Measurements from ENCODE around the gene USP40. TPM values are rescaled to one million over a fixed set of nuclear protein-coding genes. Genes with fewer than 3 reads are reported as not detected.

USP40 gene
- total and polyA plus RNA-seq, 2 experiments from 2014 or later, result 5.7 to 11.7 TPM

DNA sequence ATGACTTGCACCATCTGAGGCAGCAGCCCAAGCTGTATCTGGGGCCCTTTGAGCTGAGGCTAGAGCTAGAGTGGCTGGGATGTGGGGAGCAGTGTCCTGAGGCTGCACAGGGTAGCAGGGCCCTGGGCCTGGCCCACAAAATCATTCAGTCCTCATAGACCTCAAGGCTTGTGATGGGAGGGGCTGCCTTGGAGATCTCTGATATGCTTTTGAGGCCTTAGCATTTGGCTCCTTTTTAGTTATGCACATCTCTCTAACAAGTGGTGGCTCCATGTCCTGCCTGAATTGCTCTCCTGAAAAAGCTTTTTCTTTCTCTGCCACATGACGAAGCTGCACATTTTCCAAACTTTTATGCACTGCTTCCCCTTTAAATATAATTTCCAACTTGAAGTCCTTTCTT lies 39.1 kb upstream of the USP40 start:
- peaks cover 12% of the 10 kb centered on the region; the same call in 2 of the 3 replicates for H3K9me3 Mint-ChIP-seq
- Histone ChIP-seq H3K27me3 (ENCODE audit: insufficient read depth) (no peaks in the 10 kb centered on the region), H3K4me1 (ENCODE audit: insufficient read depth) (no peaks in the 10 kb centered on the region), H3F3A (replicated peaks; ENCODE audit: low read depth) (no peaks in the 10 kb centered on the region), H2AFZ (no peak overlapping the region), H3K27ac (ENCODE audit: low read depth) (no peak overlapping the region), H3K79me2 (replicated peaks; ENCODE audit: insufficient read depth) (no peaks in the 10 kb centered on the region), H3K36me3 (ENCODE audit: insufficient read depth) (no peaks in the 10 kb centered on the region), H3K9me2 (ENCODE audit: insufficient read depth) (no peaks in the 10 kb centered on the region; the same call in 1 of the 2 replicates), H3K4me2 (no peak overlapping the region), H3K4me3 (no peak overlapping the region), H4K20me1 (replicated peaks; ENCODE audit: insufficient read depth) (no peaks in the 10 kb centered on the region)
- TF ChIP-seq NANOG (IDR thresholded peaks at IDR 0.05; ENCODE audit: borderline replicate concordance) (no peak), ZNF331 (CRISPR knock-in tag; IDR thresholded peaks at IDR 0.05; ENCODE audit: low read depth) (no peak), ZNF114 (CRISPR knock-in tag; IDR thresholded peaks at IDR 0.05) (no peak), STAT1 (IDR thresholded peaks at IDR 0.05; ENCODE audit: unreplicated experiment) (no peak), EZH2phosphoT487 (IDR thresholded peaks at IDR 0.05; ENCODE audit: unreplicated experiment) (no peak)
- TF ChIP-seq, protein P1, sequence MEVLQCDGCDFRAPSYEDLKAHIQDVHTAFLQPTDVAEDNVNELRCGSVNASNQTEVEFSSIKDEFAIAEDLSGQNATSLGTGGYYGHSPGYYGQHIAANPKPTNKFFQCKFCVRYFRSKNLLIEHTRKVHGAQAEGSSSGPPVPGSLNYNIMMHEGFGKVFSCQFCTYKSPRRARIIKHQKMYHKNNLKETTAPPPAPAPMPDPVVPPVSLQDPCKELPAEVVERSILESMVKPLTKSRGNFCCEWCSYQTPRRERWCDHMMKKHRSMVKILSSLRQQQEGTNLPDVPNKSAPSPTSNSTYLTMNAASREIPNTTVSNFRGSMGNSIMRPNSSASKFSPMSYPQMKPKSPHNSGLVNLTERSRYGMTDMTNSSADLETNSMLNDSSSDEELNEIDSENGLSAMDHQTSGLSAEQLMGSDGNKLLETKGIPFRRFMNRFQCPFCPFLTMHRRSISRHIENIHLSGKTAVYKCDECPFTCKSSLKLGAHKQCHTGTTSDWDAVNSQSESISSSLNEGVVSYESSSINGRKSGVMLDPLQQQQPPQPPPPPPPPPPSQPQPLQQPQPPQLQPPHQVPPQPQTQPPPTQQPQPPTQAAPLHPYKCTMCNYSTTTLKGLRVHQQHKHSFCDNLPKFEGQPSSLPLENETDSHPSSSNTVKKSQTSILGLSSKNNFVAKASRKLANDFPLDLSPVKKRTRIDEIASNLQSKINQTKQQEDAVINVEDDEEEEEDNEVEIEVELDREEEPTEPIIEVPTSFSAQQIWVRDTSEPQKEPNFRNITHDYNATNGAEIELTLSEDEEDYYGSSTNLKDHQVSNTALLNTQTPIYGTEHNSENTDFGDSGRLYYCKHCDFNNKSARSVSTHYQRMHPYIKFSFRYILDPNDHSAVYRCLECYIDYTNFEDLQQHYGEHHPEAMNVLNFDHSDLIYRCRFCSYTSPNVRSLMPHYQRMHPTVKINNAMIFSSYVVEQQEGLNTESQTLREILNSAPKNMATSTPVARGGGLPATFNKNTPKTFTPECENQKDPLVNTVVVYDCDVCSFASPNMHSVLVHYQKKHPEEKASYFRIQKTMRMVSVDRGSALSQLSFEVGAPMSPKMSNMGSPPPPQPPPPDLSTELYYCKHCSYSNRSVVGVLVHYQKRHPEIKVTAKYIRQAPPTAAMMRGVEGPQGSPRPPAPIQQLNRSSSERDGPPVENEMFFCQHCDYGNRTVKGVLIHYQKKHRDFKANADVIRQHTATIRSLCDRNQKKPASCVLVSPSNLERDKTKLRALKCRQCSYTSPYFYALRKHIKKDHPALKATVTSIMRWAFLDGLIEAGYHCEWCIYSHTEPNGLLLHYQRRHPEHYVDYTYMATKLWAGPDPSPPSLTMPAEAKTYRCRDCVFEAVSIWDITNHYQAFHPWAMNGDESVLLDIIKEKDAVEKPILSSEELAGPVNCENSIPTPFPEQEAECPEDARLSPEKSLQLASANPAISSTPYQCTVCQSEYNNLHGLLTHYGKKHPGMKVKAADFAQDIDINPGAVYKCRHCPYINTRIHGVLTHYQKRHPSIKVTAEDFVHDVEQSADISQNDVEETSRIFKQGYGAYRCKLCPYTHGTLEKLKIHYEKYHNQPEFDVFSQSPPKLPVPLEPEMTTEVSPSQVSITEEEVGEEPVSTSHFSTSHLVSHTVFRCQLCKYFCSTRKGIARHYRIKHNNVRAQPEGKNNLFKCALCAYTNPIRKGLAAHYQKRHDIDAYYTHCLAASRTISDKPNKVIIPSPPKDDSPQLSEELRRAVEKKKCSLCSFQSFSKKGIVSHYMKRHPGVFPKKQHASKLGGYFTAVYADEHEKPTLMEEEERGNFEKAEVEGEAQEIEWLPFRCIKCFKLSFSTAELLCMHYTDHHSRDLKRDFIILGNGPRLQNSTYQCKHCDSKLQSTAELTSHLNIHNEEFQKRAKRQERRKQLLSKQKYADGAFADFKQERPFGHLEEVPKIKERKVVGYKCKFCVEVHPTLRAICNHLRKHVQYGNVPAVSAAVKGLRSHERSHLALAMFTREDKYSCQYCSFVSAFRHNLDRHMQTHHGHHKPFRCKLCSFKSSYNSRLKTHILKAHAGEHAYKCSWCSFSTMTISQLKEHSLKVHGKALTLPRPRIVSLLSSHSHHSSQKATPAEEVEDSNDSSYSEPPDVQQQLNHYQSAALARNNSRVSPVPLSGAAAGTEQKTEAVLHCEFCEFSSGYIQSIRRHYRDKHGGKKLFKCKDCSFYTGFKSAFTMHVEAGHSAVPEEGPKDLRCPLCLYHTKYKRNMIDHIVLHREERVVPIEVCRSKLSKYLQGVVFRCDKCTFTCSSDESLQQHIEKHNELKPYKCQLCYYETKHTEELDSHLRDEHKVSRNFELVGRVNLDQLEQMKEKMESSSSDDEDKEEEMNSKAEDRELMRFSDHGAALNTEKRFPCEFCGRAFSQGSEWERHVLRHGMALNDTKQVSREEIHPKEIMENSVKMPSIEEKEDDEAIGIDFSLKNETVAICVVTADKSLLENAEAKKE (CRISPR knock-in tag; IDR thresholded peaks at IDR 0.05), result no peak
- no peak overlapping the region for H3K27ac Mint-ChIP-seq
- H3K27me3 Mint-ChIP-seq (ENCODE audit: insufficient read depth, low read depth, poor library complexity), result peaks cover 2% of the 10 kb centered on the region
- ATAC-seq, result no peak
- no peak overlapping the region for H3K4me3 Mint-ChIP-seq
- no peak for DNase-seq (ENCODE audit: low spot score)
- no peaks in the 10 kb centered on the region for H3K4me1 Mint-ChIP-seq
- no peaks in the 10 kb centered on the region for H3K36me3 Mint-ChIP-seq (ENCODE audit: low read depth)

DNA sequence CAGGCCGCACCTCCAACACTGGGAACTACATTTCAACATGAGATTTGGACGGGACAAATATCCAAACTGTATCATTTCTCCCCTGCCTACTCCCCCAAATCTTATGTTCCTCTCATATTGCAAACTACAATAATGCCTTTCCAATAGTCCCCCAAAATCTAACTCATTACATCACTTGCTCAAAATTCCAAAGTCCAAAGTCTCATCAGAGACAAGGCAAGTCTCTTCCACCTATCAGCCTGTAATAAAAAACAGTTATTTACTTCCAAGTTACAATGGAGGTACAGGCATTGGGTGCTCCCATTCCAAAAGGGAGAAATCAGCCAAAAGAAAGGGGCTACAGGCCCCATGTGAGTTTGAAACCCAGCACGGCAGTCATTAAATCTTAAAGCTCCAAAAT lies 38.2 kb upstream of the USP40 start:
- ATAC-seq (no peak), DNase-seq (ENCODE audit: low spot score) (no peak)
- H4K20me1 ChIP-seq (replicated peaks; ENCODE audit: insufficient read depth), result no peaks in the 10 kb centered on the region
- Mint-ChIP-seq H3K36me3 (ENCODE audit: low read depth) (no peaks in the 10 kb centered on the region), H3K27me3 (ENCODE audit: insufficient read depth, low read depth, poor library complexity) (peaks cover 2% of the 10 kb centered on the region), H3K4me1 (no peaks in the 10 kb centered on the region), H3K9me3 (peaks cover 8% of the 10 kb centered on the region; the same call in 2 of the 3 replicates), H3K27ac (no peak overlapping the region), H3K4me3 (no peak overlapping the region)
- no peak overlapping the region for H2AFZ ChIP-seq
- no peaks in the 10 kb centered on the region; the same call in 1 of the 2 replicates for H3K9me2 ChIP-seq (ENCODE audit: insufficient read depth)
- no peak overlapping the region for H3K27ac ChIP-seq (ENCODE audit: low read depth)
- H3K4me2 ChIP-seq, result no peak overlapping the region
- H3K36me3 ChIP-seq (ENCODE audit: insufficient read depth), result no peaks in the 10 kb centered on the region
- H3F3A ChIP-seq (replicated peaks; ENCODE audit: low read depth), result no peaks in the 10 kb centered on the region
- H3K79me2 ChIP-seq (replicated peaks; ENCODE audit: insufficient read depth), result no peaks in the 10 kb centered on the region
- no peaks in the 10 kb centered on the region for H3K27me3 ChIP-seq (ENCODE audit: insufficient read depth)
- no peaks in the 10 kb centered on the region for H3K4me1 ChIP-seq (ENCODE audit: insufficient read depth)
- no peak overlapping the region for H3K4me3 ChIP-seq
- TF ChIP-seq, protein P1 (CRISPR knock-in tag; IDR thresholded peaks at IDR 0.05), result no peak
- TF ChIP-seq ZNF331 (CRISPR knock-in tag; IDR thresholded peaks at IDR 0.05; ENCODE audit: low read depth), result no peak

All from GM23338 (cell line).